NT2/D1 (cell line): ENCODE results near the gene CREB3L2.

ENCODE experiments used
- DNase-seq: peaks from one replicate; pipeline ENCODE4 v3.0.0-alpha.2; 2011; ENCODE audit warnings: low read depth, low spot score
- H3K27me3 ChIP-seq: 2 replicates; pipeline ENCODE4 v1.6.0; 2011; ENCODE audit warnings: mild to moderate bottlenecking; ENCODE audit not compliant: insufficient read length, insufficient read depth
- H3K36me3 ChIP-seq: 2 replicates; pipeline ENCODE4 v1.6.1; 2011; ENCODE audit warnings: mild to moderate bottlenecking, low read length, mixed read lengths; ENCODE audit not compliant: insufficient read depth, insufficient read length
- H3K4me1 ChIP-seq: 2 replicates; pipeline ENCODE4 v1.5.1; 2011; ENCODE audit not compliant: insufficient read depth, insufficient read length
- H3K4me3 ChIP-seq: 2 replicates; pipeline ENCODE4 v1.5.1; 2011; ENCODE audit warnings: low read depth; ENCODE audit not compliant: insufficient read length
- H3K9ac ChIP-seq: 2 replicates; pipeline ENCODE4 v1.6.0; 2011; ENCODE audit warnings: low read depth; ENCODE audit not compliant: insufficient read length
- H3K9me3 ChIP-seq: 2 replicates; pipeline ENCODE4 v1.5.1; 2011; ENCODE audit warnings: mild to moderate bottlenecking, low read length; ENCODE audit not compliant: insufficient read depth
- SUZ12 ChIP-seq: IDR thresholded peaks from 2 replicates; pipeline ENCODE4 v1.6.1; 2011; ENCODE audit not compliant: insufficient read length, insufficient read depth; ENCODE audit errors: extremely low read depth
- YY1 ChIP-seq: IDR thresholded peaks from 2 replicates; pipeline ENCODE4 v1.6.1; 2011; ENCODE audit not compliant: insufficient read length, insufficient read depth
- ZNF274 ChIP-seq: IDR thresholded peaks from 2 replicates; pipeline ENCODE4 v1.6.1; 2011; ENCODE audit warnings: mild to moderate bottlenecking, low read depth, low read length

The CREB3L2 gene

GRCh38 chr7:137871170-137871915, 130.5 kb downstream of the CREB3L2 start:
- H3K27me3 ChIP-seq = no peaks in the 10 kb centered on the region
- H3K4me3 ChIP-seq = no peak overlapping the region
- DNase-seq = no peak
- no peak for TF ChIP-seq ZNF274
- no peak for TF ChIP-seq SUZ12
- no peak for TF ChIP-seq YY1
- no peaks in the 10 kb centered on the region for H3K4me1 ChIP-seq
- peaks cover 6% of the 10 kb centered on the region for H3K9me3 ChIP-seq
- no peak overlapping the region for H3K9ac ChIP-seq
- peaks cover 13% of the 10 kb centered on the region for H3K36me3 ChIP-seq

GRCh38 chr7:137870684-137871083, 131.2 kb downstream of the CREB3L2 start:
- Histone ChIP-seq H3K4me1 (no peaks in the 10 kb centered on the region), H3K27me3 (no peaks in the 10 kb centered on the region), H3K36me3 (peaks cover 11% of the 10 kb centered on the region), H3K9ac (no peak overlapping the region), H3K9me3 (peaks cover 12% of the 10 kb centered on the region), H3K4me3 (no peak overlapping the region)
- DNase-seq = no peak
- no peak for TF ChIP-seq YY1

GRCh38 chr7:137870078-137870477, 131.8 kb downstream of the CREB3L2 start:
- no peak for DNase-seq
- Histone ChIP-seq H3K4me3 (no peak overlapping the region), H3K9me3 (peaks cover 12% of the 10 kb centered on the region), H3K4me1 (no peaks in the 10 kb centered on the region), H3K36me3 (peaks cover 7% of the 10 kb centered on the region), H3K27me3 (no peaks in the 10 kb centered on the region), H3K9ac (no peak overlapping the region)
- TF ChIP-seq SUZ12 = no peak
- TF ChIP-seq YY1 = no peak
- no peak for TF ChIP-seq ZNF274

GRCh38 chr7:137869260-137869659, 132.6 kb downstream of the CREB3L2 start:
- Histone ChIP-seq H3K9me3 (peaks cover 12% of the 10 kb centered on the region), H3K9ac (no peak overlapping the region), H3K4me1 (no peaks in the 10 kb centered on the region), H3K36me3 (peaks cover 7% of the 10 kb centered on the region), H3K4me3 (no peak overlapping the region), H3K27me3 (no peaks in the 10 kb centered on the region)
- TF ChIP-seq SUZ12 (no peak), ZNF274 (no peak), YY1 (no peak)
- DNase-seq = no peak

GRCh38 chr7:137867289-137867688, 134.6 kb downstream of the CREB3L2 start:
- Histone ChIP-seq H3K4me3 (no peak overlapping the region), H3K36me3 (peaks cover 6% of the 10 kb centered on the region), H3K9ac (no peak overlapping the region), H3K4me1 (no peaks in the 10 kb centered on the region), H3K9me3 (peaks cover 12% of the 10 kb centered on the region), H3K27me3 (no peaks in the 10 kb centered on the region)
- DNase-seq = no peak
- TF ChIP-seq SUZ12 (no peak), YY1 (no peak), ZNF274 (no peak)

- H3K9me3 ChIP-seq = peaks cover 12% of the 10 kb centered on the region
- no peaks in the 10 kb centered on the region for H3K4me1 ChIP-seq
- TF ChIP-seq ZNF274 = no peak
- TF ChIP-seq SUZ12 = no peak
- TF ChIP-seq YY1 = no peak
- H3K36me3 ChIP-seq = peaks cover 6% of the 10 kb centered on the region
- DNase-seq = no peak
- H3K4me3 ChIP-seq = no peak overlapping the region
- no peaks in the 10 kb centered on the region for H3K27me3 ChIP-seq
- H3K9ac ChIP-seq = no peak overlapping the region
These were observed 136.1 kb downstream of the CREB3L2 start for GRCh38 chr7:137865764-137866163.

- H3K4me1 ChIP-seq = no peaks in the 10 kb centered on the region
- peaks cover 6% of the 10 kb centered on the region for H3K36me3 ChIP-seq
- H3K9me3 ChIP-seq = peaks cover 12% of the 10 kb centered on the region
- no peak overlapping the region for H3K9ac ChIP-seq
- H3K4me3 ChIP-seq = no peak overlapping the region
- TF ChIP-seq SUZ12 (no peak), ZNF274 (no peak), YY1 (no peak)
- H3K27me3 ChIP-seq = no peaks in the 10 kb centered on the region
- no peak for DNase-seq
These were observed 138.9 kb downstream of the CREB3L2 start for GRCh38 chr7:137862964-137863363.
